ENCODE results near the gene OR2T10. TPM values are rescaled to one million over a fixed set of nuclear protein-coding genes. Genes with fewer than 3 reads are reported as not detected.

OR2T10 gene
- total and polyA plus RNA-seq, 7 donors, result not detected

- ATAC-seq, result no peak
- Histone ChIP-seq H3K4me3 (no peak overlapping the region), H3K4me1 (no peaks in the 10 kb centered on the region), H3K27ac (no peak overlapping the region), H3K9me3 (no peaks in the 10 kb centered on the region), H3K27me3 (ENCODE audit: insufficient read depth in 3 of 3, low read length in 2 of 3) (no peaks in the 10 kb centered on the region), H3K36me3 (ENCODE audit: insufficient read depth in 1 of 2, low read depth in 1 of 2) (no peaks in the 10 kb centered on the region)
- DNase-seq, result no peak
- intact Hi-C loops (cut with DNase I), result no loop called here
- TF ChIP-seq, protein P1, sequence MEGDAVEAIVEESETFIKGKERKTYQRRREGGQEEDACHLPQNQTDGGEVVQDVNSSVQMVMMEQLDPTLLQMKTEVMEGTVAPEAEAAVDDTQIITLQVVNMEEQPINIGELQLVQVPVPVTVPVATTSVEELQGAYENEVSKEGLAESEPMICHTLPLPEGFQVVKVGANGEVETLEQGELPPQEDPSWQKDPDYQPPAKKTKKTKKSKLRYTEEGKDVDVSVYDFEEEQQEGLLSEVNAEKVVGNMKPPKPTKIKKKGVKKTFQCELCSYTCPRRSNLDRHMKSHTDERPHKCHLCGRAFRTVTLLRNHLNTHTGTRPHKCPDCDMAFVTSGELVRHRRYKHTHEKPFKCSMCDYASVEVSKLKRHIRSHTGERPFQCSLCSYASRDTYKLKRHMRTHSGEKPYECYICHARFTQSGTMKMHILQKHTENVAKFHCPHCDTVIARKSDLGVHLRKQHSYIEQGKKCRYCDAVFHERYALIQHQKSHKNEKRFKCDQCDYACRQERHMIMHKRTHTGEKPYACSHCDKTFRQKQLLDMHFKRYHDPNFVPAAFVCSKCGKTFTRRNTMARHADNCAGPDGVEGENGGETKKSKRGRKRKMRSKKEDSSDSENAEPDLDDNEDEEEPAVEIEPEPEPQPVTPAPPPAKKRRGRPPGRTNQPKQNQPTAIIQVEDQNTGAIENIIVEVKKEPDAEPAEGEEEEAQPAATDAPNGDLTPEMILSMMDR (IDR thresholded peaks at IDR 0.05), result no peak
- WGBS, 3 donors, result 69 to 71% (median 70%) methylated on average over 7 of the region's 7 CpGs
These were observed 34.0 kb upstream of the OR2T10 start for GRCh38 chr1:248631354-248632008.

GRCh38 chr1:248630551-248630950 is 33.1 kb upstream of the OR2T10 start:
- no peak overlapping the region for H3K27ac ChIP-seq
- 65 to 68% (median 65%) methylated on average over 2 of the region's 2 CpGs for WGBS, 3 donors
- intact Hi-C loops (cut with DNase I), result no loop called here

DNA sequence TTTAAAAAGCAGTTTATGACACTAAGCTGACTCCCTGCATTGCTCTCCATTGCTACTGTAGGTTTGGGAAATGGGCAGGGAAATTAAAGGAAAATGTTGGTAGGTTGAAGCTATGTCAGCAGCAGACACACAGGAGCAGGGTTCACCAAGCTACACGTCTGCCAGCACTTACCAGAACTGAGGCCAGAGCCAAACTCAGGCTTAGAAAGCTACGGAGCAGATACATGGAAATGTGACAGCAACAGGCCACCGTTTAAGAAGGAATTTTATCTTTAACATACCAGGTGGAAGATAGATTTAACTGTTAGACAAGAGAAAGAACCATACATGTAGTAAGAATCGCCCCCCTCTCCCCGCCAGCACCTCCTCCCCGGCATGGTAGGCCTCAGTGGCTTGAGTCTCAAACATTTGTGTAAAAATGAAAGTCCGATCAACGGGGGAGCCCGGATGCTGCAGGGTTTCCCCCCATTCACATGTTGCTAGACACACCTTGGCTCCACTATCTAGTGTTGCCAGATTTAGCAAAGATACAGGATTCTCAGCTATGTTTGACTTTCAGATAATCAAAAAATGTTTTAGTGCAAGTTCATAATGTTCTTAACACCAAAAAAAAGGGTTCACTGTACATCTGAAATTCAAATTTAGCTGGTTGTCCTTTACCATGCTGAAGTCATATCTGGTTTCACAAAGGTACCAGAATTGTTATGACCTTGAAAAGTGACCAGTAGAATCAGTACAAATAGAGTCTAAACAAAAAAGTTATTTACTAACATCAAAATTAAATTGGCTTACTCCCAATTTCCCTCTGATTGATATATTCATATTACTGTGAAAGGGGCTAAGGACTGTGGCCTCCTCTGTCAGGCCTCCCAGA is 30.7 kb upstream of the OR2T10 start:
- H3K9me3 ChIP-seq, result no peaks in the 10 kb centered on the region
- TF ChIP-seq, protein P1 (IDR thresholded peaks at IDR 0.05), result no peak
- H3K27ac ChIP-seq, result no peak overlapping the region
- intact Hi-C loops (cut with DNase I), result no loop called here
- H3K4me3 ChIP-seq, result no peak overlapping the region
- no peak for DNase-seq
- no peaks in the 10 kb centered on the region for H3K36me3 ChIP-seq (ENCODE audit: insufficient read depth in 1 of 2, low read depth in 1 of 2)
- ATAC-seq, result no peak
- WGBS, 3 donors, result 78 to 81% (median 78%) methylated on average over 9 of the region's 9 CpGs
- no peaks in the 10 kb centered on the region for H3K4me1 ChIP-seq
- H3K27me3 ChIP-seq (ENCODE audit: insufficient read depth in 3 of 3, low read length in 2 of 3), result no peaks in the 10 kb centered on the region

More at GRCh38 chr1:248630551-248630950, 33.1 kb upstream of the OR2T10 start:
- ATAC-seq (no peak), DNase-seq (no peak)
- H3K4me1 ChIP-seq, result no peaks in the 10 kb centered on the region
- no peaks in the 10 kb centered on the region for H3K36me3 ChIP-seq (ENCODE audit: insufficient read depth in 1 of 2, low read depth in 1 of 2)
- TF ChIP-seq, protein P1 (IDR thresholded peaks at IDR 0.05), result no peak
- H3K27me3 ChIP-seq (ENCODE audit: insufficient read depth in 3 of 3, low read length in 2 of 3), result no peaks in the 10 kb centered on the region
- H3K9me3 ChIP-seq, result no peaks in the 10 kb centered on the region
- no peak overlapping the region for H3K4me3 ChIP-seq

- Histone ChIP-seq H3K36me3 (ENCODE audit: insufficient read depth in 1 of 2, low read depth in 1 of 2) (no peaks in the 10 kb centered on the region), H3K9me3 (no peaks in the 10 kb centered on the region), H3K4me1 (no peaks in the 10 kb centered on the region), H3K27me3 (ENCODE audit: insufficient read depth in 3 of 3, low read length in 2 of 3) (no peaks in the 10 kb centered on the region), H3K27ac (no peak overlapping the region), H3K4me3 (no peak overlapping the region)
- ATAC-seq, result no peak
- intact Hi-C loops (cut with DNase I), result no loop called here
- no peak for DNase-seq
- TF ChIP-seq, protein P1 (IDR thresholded peaks at IDR 0.05), result no peak
- 65 to 72% (median 65%) methylated on average over 5 of the region's 5 CpGs for WGBS, 3 donors
These were observed 28.5 kb upstream of the OR2T10 start for GRCh38 chr1:248625971-248626370.

All from psoas muscle (tissue), 8 donors.